ENCODE results near the gene RBMS3.

RBMS3 gene

DNA sequence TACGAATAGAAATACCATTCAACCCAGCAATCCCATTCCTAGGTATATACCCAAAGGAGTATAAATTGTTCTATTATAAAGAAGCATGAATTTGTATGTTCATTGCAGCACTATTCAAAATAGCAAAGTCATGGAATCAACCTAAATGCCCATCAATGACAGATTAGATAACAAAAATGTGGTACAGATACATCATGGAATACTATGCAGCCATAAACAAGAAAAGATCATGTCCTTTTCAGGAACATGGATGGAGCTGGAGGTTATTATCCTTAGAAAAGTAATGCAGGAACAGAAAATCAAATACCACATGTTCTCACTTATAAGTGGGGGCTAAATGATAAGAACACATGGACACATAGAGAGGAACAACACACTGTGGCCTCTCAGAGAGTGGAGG, 571.9 kb downstream of the RBMS3 start:
- no peak for DNase-seq

DNA sequence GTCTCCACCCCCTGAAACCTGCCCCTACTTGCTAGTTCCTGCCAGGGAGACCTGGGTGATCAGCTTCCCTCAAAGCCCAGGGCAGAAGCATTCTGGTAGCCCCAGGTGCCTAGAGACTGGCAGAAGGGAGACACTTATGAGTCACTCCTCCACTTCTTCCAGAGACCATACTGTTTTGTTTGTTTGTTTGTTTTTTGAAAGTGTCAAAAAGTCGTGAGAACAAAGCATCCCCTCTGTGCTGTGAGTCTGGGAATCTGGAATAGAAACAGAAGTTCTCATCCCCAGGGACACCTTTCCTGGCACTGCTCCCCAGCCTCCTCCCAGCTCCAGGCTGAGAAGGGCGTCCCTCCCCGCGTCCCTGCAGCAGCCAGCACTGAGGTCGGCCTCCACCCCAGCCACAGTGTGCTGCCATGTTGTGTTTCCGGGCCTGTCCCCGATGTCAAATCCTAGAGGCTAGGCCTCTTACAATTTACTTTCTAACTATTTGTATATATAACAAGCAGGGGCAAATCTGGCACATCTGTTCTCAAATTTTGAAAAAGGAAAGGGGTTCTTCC, 573.0 kb downstream of the RBMS3 start:
- DNase-seq = no peak

DNA sequence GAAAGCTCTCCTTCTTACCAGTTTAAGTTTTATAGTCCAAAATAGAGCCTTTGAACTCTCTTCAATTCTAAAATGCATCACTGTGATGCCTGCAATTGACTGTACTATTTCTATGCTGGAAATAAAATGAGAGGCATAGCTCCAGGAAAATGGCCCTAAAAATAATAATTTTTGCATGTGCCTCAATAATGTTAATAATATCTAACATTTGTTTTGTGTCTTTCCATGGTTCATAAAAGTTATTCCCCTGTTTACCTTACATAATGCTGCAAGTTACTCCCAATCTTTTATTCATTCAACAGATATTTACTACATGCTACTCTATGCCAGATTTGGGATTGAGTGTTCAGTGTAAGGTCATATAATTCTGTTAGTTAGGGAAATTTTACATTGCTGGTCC, 574.0 kb downstream of the RBMS3 start:
- DNase-seq = no peak

DNA sequence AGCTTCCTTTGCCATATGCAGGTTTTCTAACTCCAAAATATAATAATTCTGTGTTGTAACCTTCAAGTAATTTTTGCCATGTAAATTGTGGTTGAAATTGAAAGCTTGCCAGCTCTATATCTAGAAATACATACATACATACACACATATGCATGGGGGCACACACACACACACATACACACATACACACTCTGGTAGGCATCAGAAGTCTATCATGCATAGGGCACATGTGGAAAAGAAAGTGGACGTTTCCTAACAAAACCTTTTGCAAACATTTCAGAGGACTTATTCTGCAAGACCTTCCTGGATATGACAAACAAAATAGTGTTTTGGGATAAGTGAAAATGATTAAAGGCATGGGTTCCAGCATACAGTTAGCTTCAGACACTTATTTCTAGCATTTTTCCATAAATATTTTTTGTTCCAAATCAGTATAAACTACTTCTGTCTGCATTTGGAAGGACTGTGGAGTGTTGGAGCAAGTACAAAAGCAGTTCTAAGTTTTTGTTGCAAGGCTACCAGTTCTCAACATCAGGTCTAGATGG, 578.9 kb downstream of the RBMS3 start:
- no peak for DNase-seq

DNA sequence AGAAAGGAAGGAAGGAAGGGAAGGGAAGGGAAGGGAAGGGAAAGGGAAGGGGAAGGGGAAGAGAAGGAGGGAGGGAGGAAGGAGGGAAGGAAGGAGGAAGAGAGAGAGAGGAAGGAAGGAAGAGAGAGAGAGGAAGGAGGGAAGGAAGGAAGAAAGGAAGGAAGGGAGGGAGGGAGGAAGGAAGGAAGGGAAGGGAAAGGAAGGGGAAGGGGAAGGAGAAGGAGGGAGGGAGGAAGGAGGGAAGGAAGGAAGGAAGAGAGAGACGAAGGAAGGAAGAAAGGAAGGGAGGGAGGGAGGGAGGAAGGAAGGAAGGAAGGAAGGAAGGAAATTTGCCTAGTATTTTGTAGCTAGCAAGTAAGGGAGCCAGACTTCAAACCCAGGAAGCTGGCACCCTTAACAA, 583.9 kb downstream of the RBMS3 start:
- no peak for DNase-seq

DNA sequence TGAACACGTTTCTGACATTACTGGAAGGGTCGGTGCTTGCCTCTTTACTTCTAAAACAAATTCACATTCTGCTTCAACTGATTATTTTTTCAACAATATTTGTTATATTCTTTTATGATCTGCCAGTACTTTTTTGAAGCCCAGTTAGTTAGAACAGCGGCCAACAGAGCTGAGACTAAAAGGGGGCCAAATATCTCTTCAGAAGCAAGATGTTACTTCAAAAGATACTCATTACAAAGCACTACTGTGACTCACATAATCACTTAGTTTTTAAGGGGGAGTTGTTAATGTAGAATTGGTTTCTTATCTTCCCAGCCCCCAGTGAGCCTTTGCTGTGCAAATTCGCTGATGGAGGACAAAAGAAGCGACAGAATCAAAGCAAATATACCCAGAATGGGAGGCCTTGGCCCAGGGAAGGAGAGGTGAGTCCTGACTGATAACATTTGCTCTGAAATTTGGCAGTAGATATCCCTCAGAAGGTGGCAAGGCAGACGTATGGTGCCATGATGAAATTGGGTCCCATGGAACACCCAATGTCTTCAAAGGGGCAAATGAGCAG, 587.8 kb downstream of the RBMS3 start:
- no peak for DNase-seq

DNA sequence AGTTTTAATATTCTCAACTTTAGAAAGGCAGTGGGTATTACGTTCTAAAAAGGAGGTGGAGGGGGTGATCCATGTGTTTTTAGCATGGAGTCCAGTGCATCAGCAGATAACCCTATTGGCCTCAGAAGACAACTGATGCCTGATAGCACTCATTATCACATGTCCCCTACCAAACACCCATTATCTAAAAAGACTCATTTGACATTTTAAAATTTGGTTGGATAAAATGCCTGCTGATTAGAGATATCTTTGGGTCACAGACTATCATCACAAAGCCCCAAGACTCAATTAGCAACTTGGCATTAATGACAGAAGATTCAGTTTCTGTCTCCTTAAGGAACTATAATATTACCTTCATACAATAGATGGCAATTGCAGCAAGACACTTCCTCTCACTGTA, 589.3 kb downstream of the RBMS3 start:
- DNase-seq = no peak

DNA sequence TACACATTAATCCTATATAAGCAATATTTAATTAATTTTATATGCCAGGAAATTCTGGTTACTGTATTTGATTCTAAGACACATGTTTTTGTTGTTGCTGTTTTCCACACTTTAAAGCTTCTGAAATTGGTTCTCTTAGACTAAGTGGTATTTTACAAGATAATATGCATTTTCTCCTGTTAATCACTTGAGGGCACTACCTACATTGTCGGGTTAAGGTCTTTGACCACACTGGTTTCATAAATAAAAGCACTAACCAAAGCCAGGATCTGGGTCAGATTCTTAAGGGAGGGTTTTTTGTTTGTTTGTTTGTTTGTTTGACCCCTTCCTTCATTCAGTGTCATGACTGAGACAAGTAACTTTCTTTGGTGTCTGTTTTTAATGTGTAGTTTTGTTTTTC, 590.2 kb downstream of the RBMS3 start:
- no peak for DNase-seq

DNA sequence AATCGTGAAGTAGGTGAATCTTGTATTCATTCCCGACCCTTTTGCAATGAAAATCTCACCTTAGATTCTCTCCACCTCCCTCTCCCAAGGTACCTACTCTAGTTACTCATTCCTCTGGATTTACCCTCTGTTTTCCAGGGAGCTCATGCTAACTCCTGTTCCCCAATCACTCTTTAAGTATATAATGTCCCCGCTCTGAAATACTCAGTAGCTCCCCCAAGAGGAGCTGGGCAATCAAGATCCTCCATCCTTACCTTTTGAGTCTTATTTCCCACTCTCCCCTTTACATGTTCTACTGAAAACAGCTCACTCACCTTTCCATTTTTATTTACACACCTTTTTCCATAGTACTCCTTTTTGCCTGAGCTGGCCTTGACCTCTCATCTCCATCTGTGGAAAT, 599.9 kb downstream of the RBMS3 start:
- DNase-seq = no peak

DNA sequence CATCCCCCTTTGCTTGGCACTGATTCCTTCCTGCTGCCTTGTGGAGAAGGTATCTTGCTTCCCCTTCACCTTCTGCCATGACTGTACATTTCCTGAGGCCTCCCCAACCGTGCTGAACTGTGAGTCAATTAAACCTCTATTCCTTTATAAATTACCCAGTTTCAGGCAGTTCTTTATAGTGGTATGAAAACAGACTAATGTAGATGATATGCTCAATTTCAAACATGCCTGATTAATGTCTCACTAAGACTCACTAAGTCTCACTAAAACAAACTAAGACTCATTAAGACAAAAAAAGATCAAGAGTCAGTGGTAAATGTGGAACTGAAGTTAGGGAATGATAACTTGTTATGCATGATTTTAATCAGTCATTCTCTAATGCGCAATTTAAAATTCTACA, 606.6 kb downstream of the RBMS3 start:
- DNase-seq = no peak

DNA sequence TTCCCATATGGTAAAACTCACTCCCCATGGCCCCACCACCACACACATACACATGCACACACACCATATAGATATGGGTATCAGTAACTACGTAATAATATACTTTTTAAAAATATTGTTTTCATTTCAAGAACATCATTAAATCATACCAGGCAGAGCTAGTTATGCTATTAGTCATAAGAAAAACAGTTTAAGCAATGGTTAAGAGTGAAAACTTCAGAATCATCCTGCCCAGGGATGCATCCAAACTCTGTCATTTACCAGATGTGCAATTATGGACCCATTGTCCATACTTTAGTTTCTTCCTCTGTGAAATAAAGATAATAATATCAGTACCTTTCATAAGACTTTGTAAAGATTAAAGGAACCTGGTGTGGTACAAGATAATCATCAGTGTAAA, 608.3 kb downstream of the RBMS3 start:
- no peak for DNase-seq

DNA sequence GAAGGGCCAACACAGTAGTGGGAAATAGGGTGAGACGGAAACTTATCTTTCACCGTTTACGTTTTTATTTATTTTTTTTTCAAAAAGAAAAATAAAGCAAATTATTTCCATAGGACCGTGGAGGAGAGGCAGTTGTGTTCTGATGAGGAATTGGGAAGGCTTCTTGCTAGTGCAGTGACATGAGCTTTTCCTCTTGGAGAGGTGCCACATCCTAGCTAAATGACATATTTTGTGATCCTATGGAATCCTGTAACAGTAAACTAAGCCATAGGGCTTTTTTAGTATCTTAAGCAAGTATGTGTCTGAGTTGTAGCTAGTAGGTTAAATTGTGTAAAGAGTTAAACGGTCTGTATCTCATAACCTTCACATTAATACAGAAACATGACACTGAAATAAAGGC, 609.9 kb downstream of the RBMS3 start:
- no peak for DNase-seq

DNA sequence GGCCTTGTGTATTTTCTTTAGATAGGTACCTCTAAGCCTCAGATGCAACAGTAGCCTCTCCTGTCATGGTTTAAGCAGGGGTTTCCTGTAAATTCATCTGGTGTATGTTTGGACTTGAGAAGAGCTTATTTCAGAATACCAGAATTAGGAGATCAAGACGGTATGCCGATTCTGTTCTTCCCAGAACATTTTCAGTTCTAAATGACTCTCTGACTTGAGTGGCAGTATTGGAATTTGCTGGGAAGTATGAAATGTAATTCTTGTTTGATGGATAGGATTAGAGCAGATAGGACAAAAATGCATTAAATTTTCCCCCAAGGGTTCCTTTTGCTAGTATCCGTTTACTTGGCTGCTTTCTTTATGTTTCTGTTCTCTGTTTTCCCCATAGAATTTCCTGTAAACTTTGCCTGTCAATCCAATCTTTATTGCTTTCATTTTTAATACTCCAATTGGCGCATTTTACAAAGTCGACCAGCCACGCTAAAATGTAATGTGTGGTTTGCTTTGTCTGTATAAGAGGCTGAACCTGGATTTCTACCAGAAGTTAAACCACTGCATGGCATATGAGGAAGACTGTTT, 612.2 kb downstream of the RBMS3 start:
- DNase-seq = no peak

DNA sequence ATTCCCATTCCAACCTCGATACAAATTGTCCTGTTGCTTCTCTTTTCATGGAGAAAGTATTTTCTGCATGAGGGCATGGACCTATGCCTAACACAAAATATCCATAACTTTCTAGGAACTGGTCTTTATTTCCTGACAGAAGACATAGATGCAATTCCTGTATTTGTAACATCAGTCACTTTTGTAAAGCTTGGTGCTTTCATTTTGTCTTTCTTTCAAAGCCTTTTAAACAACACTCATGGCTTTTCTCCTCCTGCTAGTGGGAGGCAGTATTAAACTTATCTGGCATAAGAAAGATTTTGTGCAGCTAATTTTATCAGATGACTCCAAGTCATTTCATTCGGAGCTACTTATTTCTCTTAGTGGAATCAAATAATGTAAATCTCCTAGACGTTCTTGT, 616.0 kb downstream of the RBMS3 start:
- no peak for DNase-seq

DNA sequence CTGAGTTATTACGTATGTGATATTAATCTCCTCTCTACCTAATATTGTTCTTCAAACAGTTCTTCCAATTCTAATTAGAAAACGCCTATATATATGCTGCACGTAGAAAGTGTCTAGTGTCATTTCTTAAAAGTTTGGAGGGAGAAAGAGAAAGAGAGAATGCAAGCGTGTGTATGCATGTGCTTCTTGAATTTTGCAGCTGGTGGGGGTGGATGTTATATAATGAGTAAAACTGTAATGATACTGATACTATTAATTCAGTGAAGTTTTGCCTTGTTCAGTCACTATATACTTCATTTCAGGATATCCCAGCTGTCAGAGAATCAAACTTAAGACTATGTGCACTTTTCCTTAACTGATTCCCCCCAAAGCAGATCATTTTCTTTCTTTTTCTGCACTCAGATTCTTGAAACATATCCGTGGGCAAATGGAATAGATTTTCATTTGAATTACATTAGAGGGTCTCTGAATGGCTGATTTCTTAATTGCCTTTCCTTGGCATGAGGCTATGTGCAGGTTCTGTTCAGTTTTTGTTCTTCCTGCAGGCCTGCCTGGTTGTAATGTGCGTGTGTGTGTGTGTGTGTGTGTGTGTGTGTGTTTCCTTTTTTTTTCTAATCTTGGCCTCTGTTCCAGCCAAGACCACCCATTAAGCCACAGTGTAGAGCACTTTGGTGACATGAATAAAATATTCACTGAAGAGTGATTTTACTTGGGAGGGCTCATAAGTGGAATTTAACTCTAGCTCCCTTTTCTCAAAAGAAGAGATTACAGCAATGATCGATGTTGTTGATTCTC, 617.5 kb downstream of the RBMS3 start:
- DNase-seq = no peak

DNA sequence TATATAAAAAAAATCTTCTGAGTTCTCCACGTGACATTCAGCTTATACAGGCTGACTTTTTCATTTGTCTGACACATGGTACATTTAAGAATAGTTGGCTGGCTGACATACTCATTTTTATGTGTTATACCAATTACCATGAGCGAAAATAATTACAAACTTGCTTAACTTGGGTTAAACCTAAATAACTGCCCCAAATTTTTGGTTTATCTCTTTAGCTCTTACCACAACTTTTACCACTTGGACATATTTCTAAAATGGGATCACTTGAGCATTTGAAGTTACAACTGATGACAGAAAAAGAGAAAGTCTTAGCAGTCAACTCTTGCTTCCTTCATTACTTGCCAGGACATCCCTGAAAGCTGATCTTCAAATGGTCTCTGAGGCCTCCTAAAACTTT, 618.1 kb downstream of the RBMS3 start:
- no peak for DNase-seq

DNA sequence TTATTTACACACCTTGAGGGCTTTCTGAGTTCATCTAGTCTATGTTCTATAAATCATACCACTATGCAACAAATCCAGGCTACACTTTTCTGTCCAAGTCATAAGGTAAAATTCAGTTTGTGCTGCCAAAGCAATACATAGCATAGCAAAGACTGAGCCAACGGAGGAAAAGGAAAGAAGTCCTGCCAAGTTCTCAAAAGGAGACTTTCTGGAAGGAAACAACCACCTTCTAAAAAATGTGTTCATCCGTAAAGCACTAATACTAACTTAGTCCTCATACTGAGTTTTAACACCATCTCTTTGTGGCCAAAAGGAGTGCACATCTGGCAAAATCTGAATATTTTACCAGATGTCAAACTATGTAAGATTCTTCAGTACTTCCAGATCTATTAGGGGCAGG, 620.2 kb downstream of the RBMS3 start:
- no peak for DNase-seq

DNA sequence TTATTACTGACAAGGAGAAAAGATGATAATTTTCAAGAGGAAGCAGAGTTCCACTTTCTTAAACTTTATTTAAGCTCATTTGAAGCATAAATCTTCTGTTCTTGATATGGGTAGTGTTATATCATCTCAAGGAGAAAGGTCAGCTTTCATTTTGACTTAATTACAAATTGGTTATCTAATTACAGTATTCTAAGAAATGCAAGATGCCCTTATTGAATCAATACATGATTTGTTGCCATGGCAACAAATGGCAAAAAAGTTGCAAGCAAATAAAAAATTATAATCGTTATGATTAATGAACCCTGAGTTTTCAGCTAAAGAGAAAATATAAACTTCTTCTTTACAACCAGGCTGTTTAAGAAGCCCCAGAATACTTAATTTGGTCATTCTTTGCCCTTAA, 622.7 kb downstream of the RBMS3 start:
- DNase-seq = no peak

DNA sequence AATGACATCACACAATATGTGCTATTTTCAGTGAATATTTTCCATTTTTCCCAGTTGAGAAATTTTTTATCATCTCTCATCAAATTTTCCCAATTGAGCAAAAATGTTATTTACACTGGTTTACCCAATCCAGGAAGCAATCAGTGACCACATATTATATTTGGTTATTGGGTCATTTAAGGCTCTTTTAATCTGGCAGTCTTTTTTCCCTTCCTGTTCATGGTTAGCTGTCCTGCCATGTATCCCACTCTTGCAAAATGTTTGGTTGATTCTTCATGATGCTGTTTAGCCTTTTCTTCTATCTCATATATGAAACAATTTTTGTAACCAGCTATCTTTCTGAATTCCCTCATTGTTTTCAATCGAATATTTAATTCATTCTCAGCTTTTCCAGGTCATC, 626.0 kb downstream of the RBMS3 start:
- DNase-seq = no peak

DNA sequence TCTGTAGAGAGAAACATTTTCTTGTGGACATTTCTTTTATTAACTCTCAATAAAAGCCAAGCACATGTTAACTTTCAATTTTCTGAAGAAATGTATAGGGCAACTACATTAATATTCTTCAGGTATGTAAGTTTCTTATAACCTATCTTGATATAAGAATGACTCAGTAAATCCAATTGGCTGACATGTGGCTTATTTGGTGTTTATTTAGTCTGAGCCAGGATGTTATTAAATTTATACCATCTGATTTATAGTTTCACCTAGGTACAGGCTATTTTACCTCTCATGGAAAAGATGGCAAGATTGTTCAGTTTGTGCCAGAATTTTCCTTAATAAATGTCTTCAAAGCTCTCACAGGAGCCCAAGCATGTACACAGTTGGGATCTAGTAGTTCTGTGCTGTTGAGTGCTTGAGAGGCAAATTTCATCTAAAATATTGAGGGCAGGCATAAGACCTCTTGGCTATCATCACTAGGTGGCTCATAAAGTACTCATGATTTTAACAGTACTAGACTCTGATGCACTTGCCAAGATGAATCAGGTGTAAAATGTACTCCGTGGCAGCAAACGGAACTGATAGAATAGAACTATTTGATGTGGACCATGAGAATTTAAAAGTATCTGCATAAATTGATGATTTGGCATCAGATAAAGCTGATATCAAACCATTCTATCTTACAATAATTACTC, 631.9 kb downstream of the RBMS3 start:
- DNase-seq = no peak

DNA sequence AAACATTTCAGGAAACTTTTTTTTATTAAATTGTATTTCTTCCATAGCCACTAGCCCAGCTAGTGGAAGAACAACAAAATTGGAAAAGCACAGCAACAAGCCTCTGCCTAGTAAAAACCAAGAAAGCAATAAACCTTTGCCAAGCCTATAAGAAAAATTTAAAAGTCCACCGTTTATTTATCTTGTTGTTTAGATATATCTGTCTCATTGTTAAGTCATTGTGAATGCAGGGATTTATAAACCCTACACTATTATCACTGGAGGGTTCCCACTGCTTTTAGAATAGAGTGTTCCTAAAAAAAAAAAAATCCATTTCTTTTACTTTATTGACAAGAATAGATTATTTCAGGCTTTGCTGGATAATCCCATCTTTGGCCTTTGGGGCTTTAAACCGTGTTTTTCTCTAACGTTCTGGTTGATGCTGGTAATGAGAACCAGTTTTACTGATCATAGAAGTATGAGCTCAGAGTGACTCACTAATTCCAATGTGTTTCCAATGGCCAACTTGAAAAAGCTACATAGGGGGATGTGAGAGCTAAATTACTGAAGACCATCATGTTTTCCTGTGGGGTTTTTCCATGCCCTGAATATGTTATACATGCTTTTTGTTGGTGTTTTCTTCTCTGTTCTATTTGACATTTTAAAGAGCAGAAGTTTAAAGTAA, 634.1 kb downstream of the RBMS3 start:
- DNase-seq = no peak

DNA sequence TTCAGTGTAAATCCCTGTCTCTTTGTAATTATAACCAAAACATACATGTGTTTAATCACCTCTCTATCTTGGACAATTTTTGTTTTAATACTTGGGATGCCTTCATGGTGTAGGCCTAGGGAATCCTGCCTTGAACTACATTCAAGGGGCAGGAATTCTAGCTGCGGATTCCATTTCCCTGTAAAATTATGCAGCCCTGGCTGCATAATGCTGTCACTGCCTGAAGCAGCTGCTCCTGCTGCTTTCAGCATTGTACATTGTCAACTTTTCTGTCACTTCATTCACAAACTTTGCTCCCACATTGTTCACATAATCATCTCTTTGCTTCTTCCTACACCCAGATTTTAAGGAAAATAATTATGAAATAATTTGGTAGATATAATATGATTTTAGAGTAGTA, 638.7 kb downstream of the RBMS3 start:
- DNase-seq = no peak

All from GDM1 (cell line).